ENCODE data around the gene SPTBN4. TPM values are rescaled to one million over a fixed set of nuclear protein-coding genes. Genes with fewer than 3 reads are reported as not detected.
A peak's percentile ranks its signal among the peaks of the same experiment; 100 is the strongest.

The SPTBN4 gene
- total RNA-seq, 4 donors from 2014 or later = 4.7 to 9.4 (median 5.9) TPM

GRCh38 chr19:40442328-40443130 lies 24.3 kb upstream of the SPTBN4 start:
- H3K27ac ChIP-seq = peak overlapping the region; percentile 19 to 98 (median 92)
- H3K36me3 ChIP-seq = peaks cover 0 to 35% of the 10 kb centered on the region in 2 donors
- no peaks in the 10 kb centered on the region for H3K27me3 ChIP-seq
- no peak for TF ChIP-seq CTCF (IDR thresholded peaks at IDR 0.05)
- TF ChIP-seq POLR2A (IDR thresholded peaks at IDR 0.05) = no peak
- TF ChIP-seq EP300 (IDR thresholded peaks at IDR 0.05) = no peak
- no peak for TF ChIP-seq POLR2AphosphoS5 (IDR thresholded peaks at IDR 0.05)
- H3K4me1 ChIP-seq = peaks cover 0 to 50% (median 18%) of the 10 kb centered on the region in 3 donors
- H3K4me3 ChIP-seq = peak overlapping the region; percentile 27 to 75
- no peak for ATAC-seq
- 12 to 15% methylated on average over 11 to 14 of the region's 22 CpGs for whole genome bisulfite sequencing, 2 donors (ENCODE audit: low coverage in 1 of 2)
- no peaks in the 10 kb centered on the region for H3K9me3 ChIP-seq

- no peaks in the 10 kb centered on the region for H3K9me3 ChIP-seq
- 0 to 1% methylated on average over 18 to 36 of the region's 52 CpGs for WGBS, 2 donors (ENCODE audit: low coverage in 1 of 2)
- peak; percentile 89 for ATAC-seq
- peaks cover 0 to 50% (median 18%) of the 10 kb centered on the region in 3 donors for H3K4me1 ChIP-seq
- H3K36me3 ChIP-seq = peaks cover 0 to 43% of the 10 kb centered on the region in 2 donors
- peak overlapping the region; percentile 75 to 95 for H3K4me3 ChIP-seq
- TF ChIP-seq CTCF (IDR thresholded peaks at IDR 0.05) (peak in 1 of 4 experiments; percentile 12), EP300 (IDR thresholded peaks at IDR 0.05) (peak; percentile 11), POLR2A (IDR thresholded peaks at IDR 0.05) (peak; percentile 26 to 44), POLR2AphosphoS5 (IDR thresholded peaks at IDR 0.05) (peak; percentile 87)
- peak overlapping the region; percentile 93 to 98 (median 98) for H3K27ac ChIP-seq
- no peaks in the 10 kb centered on the region for H3K27me3 ChIP-seq
Observed at GRCh38 chr19:40443131-40443999, 23.4 kb upstream of the SPTBN4 start.

GRCh38 chr19:40444000-40444824 lies 22.6 kb upstream of the SPTBN4 start, which contains the start of gene SERTAD3:
TSS of gene SERTAD3 (minus strand) at chr19:40444335. CDS start at chr19:40442080, 2,255 bp downstream.
- peaks cover 0 to 48% (median 18%) of the 10 kb centered on the region in 3 donors for H3K4me1 ChIP-seq
- no peaks in the 10 kb centered on the region for H3K9me3 ChIP-seq
- H3K36me3 ChIP-seq = peaks cover 0 to 51% of the 10 kb centered on the region in 2 donors
- ATAC-seq = peak; percentile 83
- H3K27ac ChIP-seq = peak within 1 kb of the TSS; percentile 93 to 98 (median 98)
- 0% methylated on average over 3 to 4 of the region's 72 CpGs for WGBS, 2 donors (ENCODE audit: low coverage in 1 of 2)
- no peaks in the 10 kb centered on the region for H3K27me3 ChIP-seq
- H3K4me3 ChIP-seq = peak within 1 kb of the TSS; percentile 75 to 95
- peak; percentile 94 for TF ChIP-seq POLR2AphosphoS5 (IDR thresholded peaks at IDR 0.05)
- TF ChIP-seq POLR2A (IDR thresholded peaks at IDR 0.05) = peak; percentile 92 to 94
- TF ChIP-seq EP300 (IDR thresholded peaks at IDR 0.05) = no peak
- TF ChIP-seq CTCF (IDR thresholded peaks at IDR 0.05) = no peak

- Histone ChIP-seq H3K27ac (peak overlapping the region; percentile 93 to 98 (median 98)), H3K36me3 (peaks cover 0 to 57% of the 10 kb centered on the region in 2 donors), H3K27me3 (no peaks in the 10 kb centered on the region), H3K4me1 (peaks cover 0 to 42% (median 18%) of the 10 kb centered on the region in 3 donors), H3K9me3 (no peaks in the 10 kb centered on the region), H3K4me3 (peak overlapping the region; percentile 75 to 95)
- TF ChIP-seq CTCF (IDR thresholded peaks at IDR 0.05) (peak in 2 of 4 experiments; percentile 27 to 58), POLR2AphosphoS5 (IDR thresholded peaks at IDR 0.05) (no peak)
- no peak for ATAC-seq
- WGBS, 2 donors (ENCODE audit: low coverage in 1 of 2) = 0 to 18% methylated on average over 8 to 11 of the region's 18 CpGs
Observed at GRCh38 chr19:40444825-40445312, 21.9 kb upstream of the SPTBN4 start.

Measured in gastroesophageal sphincter (tissue), 4 donors.